ENCODE results near the gene PACRG.

DNA sequence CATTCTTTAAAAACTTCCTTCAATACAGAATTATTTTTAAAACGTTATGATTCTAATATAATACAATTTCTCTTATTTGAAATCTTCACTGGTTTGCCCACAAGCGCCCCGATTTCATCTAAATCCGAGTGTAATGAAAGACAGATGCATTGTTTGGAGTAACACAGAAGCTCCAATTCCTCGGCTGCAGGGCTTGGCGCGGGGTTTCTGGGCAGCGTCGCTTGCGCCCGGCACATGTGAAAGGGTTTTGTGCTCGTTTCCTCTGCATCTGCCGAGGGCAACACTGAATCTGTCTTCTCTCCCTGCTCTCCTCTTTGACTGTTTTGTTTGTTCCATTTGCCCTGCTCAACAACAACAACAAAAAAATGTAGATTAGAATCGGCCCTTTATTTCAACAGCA is 438.1 kb downstream of the PACRG start:
- TF ChIP-seq NFXL1 (IDR thresholded peaks at IDR 0.05; ENCODE audit: borderline replicate concordance) (no peak), MXI1 (IDR thresholded peaks at IDR 0.05; ENCODE audit: low read depth, low read length) (no peak), CREB1 (IDR thresholded peaks at IDR 0.05; ENCODE audit: low read depth) (no peak), MYC (IDR thresholded peaks at IDR 0.05; ENCODE audit: insufficient read depth, insufficient read length, insufficient replicate concordance, low read length, severe bottlenecking) (no peak)
- TF ChIP-seq, protein P1, sequence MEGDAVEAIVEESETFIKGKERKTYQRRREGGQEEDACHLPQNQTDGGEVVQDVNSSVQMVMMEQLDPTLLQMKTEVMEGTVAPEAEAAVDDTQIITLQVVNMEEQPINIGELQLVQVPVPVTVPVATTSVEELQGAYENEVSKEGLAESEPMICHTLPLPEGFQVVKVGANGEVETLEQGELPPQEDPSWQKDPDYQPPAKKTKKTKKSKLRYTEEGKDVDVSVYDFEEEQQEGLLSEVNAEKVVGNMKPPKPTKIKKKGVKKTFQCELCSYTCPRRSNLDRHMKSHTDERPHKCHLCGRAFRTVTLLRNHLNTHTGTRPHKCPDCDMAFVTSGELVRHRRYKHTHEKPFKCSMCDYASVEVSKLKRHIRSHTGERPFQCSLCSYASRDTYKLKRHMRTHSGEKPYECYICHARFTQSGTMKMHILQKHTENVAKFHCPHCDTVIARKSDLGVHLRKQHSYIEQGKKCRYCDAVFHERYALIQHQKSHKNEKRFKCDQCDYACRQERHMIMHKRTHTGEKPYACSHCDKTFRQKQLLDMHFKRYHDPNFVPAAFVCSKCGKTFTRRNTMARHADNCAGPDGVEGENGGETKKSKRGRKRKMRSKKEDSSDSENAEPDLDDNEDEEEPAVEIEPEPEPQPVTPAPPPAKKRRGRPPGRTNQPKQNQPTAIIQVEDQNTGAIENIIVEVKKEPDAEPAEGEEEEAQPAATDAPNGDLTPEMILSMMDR (IDR thresholded peaks at IDR 0.05 in 2 of 3, conservative IDR thresholded peaks at IDR 0.05 in 1 of 3; ENCODE audit: control insufficient read depth in 2 of 3, extremely low read depth in 1 of 3, insufficient read depth in 1 of 3, low read depth in 3 of 3, low read length in 3 of 3): no peak
